B cell (primary cell): ENCODE measurements around the gene ATP5F1E. TPM values are rescaled to one million over a fixed set of nuclear protein-coding genes. Genes with fewer than 3 reads are reported as not detected.
"Not testable (repeated sequence)": the region's sequence is repeated elsewhere in the genome, so short reads cannot be mapped to it uniquely, and the experiment has no call there.

Source experiments
- ATAC-seq: fragments of 200-7000 bp; cut with Tn5 transposase; one replicate; pipeline ENCODE4 v1.10.0; 2021; ENCODE audit warnings: low read depth, mild to moderate bottlenecking, moderate number of reproducible peaks, moderate library complexity
- CTCF ChIA-PET: fragments of 350-600 bp; sonication (Branson Sonifier 250); formaldehyde crosslinking; loops from one replicate; lab custom pipeline; 2021; ENCODE audit warnings: antibody characterized with exemption, inconsistent platforms; lab: Charles Lee
- POLR2A ChIA-PET: fragments of 350-600 bp; sonication (Branson Sonifier 250); formaldehyde crosslinking; loops from one replicate; lab custom pipeline; 2021; ENCODE audit warnings: antibody characterized with exemption; lab: Charles Lee
- DNase-seq: peaks from one replicate; pipeline ENCODE4 v3.0.0; 2013
- H2AFZ ChIP-seq: 2 replicates; pipeline ENCODE4 v1.6.1; 2012; ENCODE audit warnings: mild to moderate bottlenecking, low read depth, low read length; ENCODE audit not compliant: insufficient read depth, poor library complexity, severe bottlenecking
- H3K27ac ChIP-seq, 2 donors: 1 replicate in 1 of 2; 2 replicates in 1 of 2; pipeline ENCODE4 v1.5.1; 2012 to 2013; ENCODE audit warnings: low read length in 2 of 2, mild to moderate bottlenecking in 2 of 2, moderate library complexity in 1 of 2
- H3K27me3 ChIP-seq, 4 experiments: fragments of 200-600 bp in 1 of 4; sonication (generic) in 1 of 4; replicated peaks in 1 of 4; 1 replicate in 2 of 4; 2 replicates in 2 of 4; pipeline versions ENCODE4 v1.6.1 to v1.7.0; 2013 to 2016; ENCODE audit warnings: low read length in 3 of 4, mild to moderate bottlenecking in 2 of 4, mixed read lengths in 1 of 4, moderate library complexity in 1 of 4; ENCODE audit not compliant: insufficient read depth in 4 of 4, control insufficient read depth in 3 of 4; ENCODE audit errors: control extremely low read depth in 1 of 4
- H3K36me3 ChIP-seq, 2 experiments: replicated peaks in 1 of 2; 1 replicate in 1 of 2; 2 replicates in 1 of 2; pipeline versions ENCODE4 v1.6.1 to v1.7.1; 2013; ENCODE audit warnings: low read length in 1 of 2; ENCODE audit not compliant: insufficient read depth in 2 of 2, control insufficient read depth in 1 of 2; ENCODE audit errors: control extremely low read depth in 1 of 2, extremely low read depth in 1 of 2
- H3K4me1 ChIP-seq, 2 donors: fragments of 200-600 bp in 1 of 2; sonication (generic) in 1 of 2; 1 replicate in 1 of 2; 2 replicates in 1 of 2; pipeline versions ENCODE4 v1.5.1 to v1.6.1; 2013 to 2017; ENCODE audit warnings: low read length in 2 of 2; ENCODE audit not compliant: control insufficient read depth in 2 of 2, insufficient read depth in 2 of 2
- H3K4me2 ChIP-seq: replicated peaks from 2 replicates; pipeline ENCODE3; 2012; ENCODE audit warnings: mild to moderate bottlenecking, low read depth, low read length; ENCODE audit not compliant: poor library complexity, severe bottlenecking
- H3K4me3 ChIP-seq, 5 experiments: fragments of 200-600 bp in 1 of 5; sonication (generic) in 1 of 5; 1 replicate in 3 of 5; 2 replicates in 2 of 5; pipeline versions ENCODE4 v1.5.1 to v1.7.0; 2011 to 2016; ENCODE audit warnings: low read length in 4 of 5, mild to moderate bottlenecking in 4 of 5, low read depth in 2 of 5, control low read depth in 1 of 5, moderate library complexity in 1 of 5; ENCODE audit not compliant: insufficient read depth in 1 of 5; ENCODE audit errors: control extremely low read depth in 1 of 5, extremely low read depth in 1 of 5
- H3K79me2 ChIP-seq: fragments of 200-600 bp; sonication (generic); one replicate; pipeline ENCODE4 v1.6.0; 2016; ENCODE audit warnings: low read length; ENCODE audit not compliant: control insufficient read depth, insufficient read depth
- H3K9ac ChIP-seq: fragments of 200-600 bp; sonication (generic); 2 replicates; pipeline ENCODE4 v1.6.1; 2017; ENCODE audit warnings: mild to moderate bottlenecking, low read length, moderate library complexity
- H3K9me3 ChIP-seq, 3 donors: one replicate each; pipeline versions ENCODE4 v1.6.1 to v1.7.1; 2013; ENCODE audit warnings: low read length in 2 of 3; ENCODE audit not compliant: control insufficient read depth in 2 of 3, insufficient read depth in 1 of 3; ENCODE audit errors: control extremely low read depth in 1 of 3
- H4K20me1 ChIP-seq: 2 replicates; pipeline ENCODE4 v1.6.0; 2012; ENCODE audit warnings: mild to moderate bottlenecking, low read length; ENCODE audit not compliant: insufficient read depth, control insufficient read depth, poor library complexity, severe bottlenecking
- H3K27ac Mint-ChIP-seq: one replicate; pipeline ENCODE4 v1.8.0; 2021; ENCODE audit warnings: mixed read lengths
- H3K27me3 Mint-ChIP-seq: one replicate; pipeline ENCODE4 v1.8.0; 2021; ENCODE audit warnings: mixed read lengths
- H3K4me1 Mint-ChIP-seq: one replicate; pipeline ENCODE4 v1.8.0; 2021; ENCODE audit warnings: mixed read lengths
- H3K4me3 Mint-ChIP-seq: one replicate; pipeline ENCODE4 v1.8.0; 2021; ENCODE audit warnings: mixed read lengths
- H3K9me3 Mint-ChIP-seq: one replicate; pipeline ENCODE4 v1.8.0; 2022; ENCODE audit warnings: mixed read lengths; ENCODE audit not compliant: insufficient read depth
- EZH2 ChIP-seq: IDR thresholded peaks from 2 replicates; pipeline ENCODE4 v1.6.1; 2012; ENCODE audit warnings: borderline replicate concordance, low read depth, mild to moderate bottlenecking, moderate library complexity, low read length; ENCODE audit not compliant: insufficient read depth, poor library complexity, severe bottlenecking
- WGBS: methylation state at CpG from one replicate; pipeline ENCODE4 v1.1.5; 2013; ENCODE audit warnings: missing lambda C conversion rate; ENCODE audit not compliant: insufficient coverage; 5-methylcytosine and 5-hydroxymethylcytosine counted together
- intact Hi-C: fragments of 100-400 bp; cut with micrococcal nuclease; formaldehyde crosslinking; loops from one replicate; pipeline ENCODE4 v1.10.0; 2022
- polyA plus RNA-seq: library from polyadenylated mRNA; depleted of rRNA; stranded (reverse); fragments of >200 nt; gene quantifications from 2 replicates; pipeline ENCODE4 v1.2.3, GENCODE V29; 2012
- total RNA-seq, 2 donors: library from RNA; stranded (reverse); fragments of 120-200 nt in 1 of 2; gene quantifications; 1 replicate in 1 of 2; 2 replicates in 1 of 2; pipeline versions ENCODE4 v1.2.3 to v1.2.4, GENCODE V29; 2013 to 2022
- TF ChIP-seq, protein P1 (sequence below): fragments of 200-600 bp; IDR thresholded peaks from one replicate; pipeline ENCODE4 v1.8.0; 2022; ENCODE audit warnings: antibody characterized with exemption, mild to moderate bottlenecking

The ATP5F1E gene
- total and polyA plus RNA-seq, 2 donors (not counting 1 experiment from before 2014, with no cell fraction given), result 22.2 to 55.0 TPM

DNA sequence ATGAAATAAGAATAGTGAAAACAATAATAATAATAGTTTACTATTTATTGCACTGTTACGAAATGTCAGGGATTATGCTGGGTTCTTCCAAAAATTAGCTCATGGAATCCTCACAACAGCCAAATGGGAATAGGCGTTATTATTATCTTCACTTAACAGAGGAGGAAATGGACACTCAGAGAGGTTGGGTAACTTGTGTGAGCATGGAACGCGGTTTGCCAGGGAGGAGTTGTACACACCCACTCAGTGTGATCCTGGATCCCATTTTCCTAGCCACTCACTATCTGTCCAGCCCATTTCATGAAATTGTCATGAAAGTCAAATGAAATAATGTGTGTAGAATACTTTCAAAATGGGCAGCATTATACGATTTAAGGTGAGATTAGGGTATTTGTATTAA, 46.5 kb downstream of the ATP5F1E start:
- H4K20me1 ChIP-seq, result peaks cover 27% of the 10 kb centered on the region
- peaks cover 31% of the 10 kb centered on the region for H3K4me1 Mint-ChIP-seq
- no peak overlapping the region for H3K27ac Mint-ChIP-seq
- 80% methylated on average over 1 of the region's 5 CpGs for WGBS
- H3K36me3 ChIP-seq, result peaks cover 0 to 52% of the 10 kb centered on the region in 2 experiments
- H3K9me3 Mint-ChIP-seq, result no peaks in the 10 kb centered on the region
- no peaks in the 10 kb centered on the region for H3K27me3 Mint-ChIP-seq
- no peaks in the 10 kb centered on the region for H3K9me3 ChIP-seq
- TF ChIP-seq EZH2, result no peak
- TF ChIP-seq, protein P1, sequence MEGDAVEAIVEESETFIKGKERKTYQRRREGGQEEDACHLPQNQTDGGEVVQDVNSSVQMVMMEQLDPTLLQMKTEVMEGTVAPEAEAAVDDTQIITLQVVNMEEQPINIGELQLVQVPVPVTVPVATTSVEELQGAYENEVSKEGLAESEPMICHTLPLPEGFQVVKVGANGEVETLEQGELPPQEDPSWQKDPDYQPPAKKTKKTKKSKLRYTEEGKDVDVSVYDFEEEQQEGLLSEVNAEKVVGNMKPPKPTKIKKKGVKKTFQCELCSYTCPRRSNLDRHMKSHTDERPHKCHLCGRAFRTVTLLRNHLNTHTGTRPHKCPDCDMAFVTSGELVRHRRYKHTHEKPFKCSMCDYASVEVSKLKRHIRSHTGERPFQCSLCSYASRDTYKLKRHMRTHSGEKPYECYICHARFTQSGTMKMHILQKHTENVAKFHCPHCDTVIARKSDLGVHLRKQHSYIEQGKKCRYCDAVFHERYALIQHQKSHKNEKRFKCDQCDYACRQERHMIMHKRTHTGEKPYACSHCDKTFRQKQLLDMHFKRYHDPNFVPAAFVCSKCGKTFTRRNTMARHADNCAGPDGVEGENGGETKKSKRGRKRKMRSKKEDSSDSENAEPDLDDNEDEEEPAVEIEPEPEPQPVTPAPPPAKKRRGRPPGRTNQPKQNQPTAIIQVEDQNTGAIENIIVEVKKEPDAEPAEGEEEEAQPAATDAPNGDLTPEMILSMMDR, result no peak
- H3K4me2 ChIP-seq, result no peak overlapping the region
- ATAC-seq, result no peak
- no peaks in the 10 kb centered on the region for H3K27me3 ChIP-seq
- peaks cover 20 to 34% of the 10 kb centered on the region in 2 donors for H3K4me1 ChIP-seq
- no peak for DNase-seq
- ChIA-PET CTCF (interaction anchor here (2.0 kb wide), 1 partner anchor 8 kb away, joined by 5 read pairs; no protein-coding TSS in a partner anchor), POLR2A (no interaction called here)
- no peak overlapping the region for H3K9ac ChIP-seq
- no peak overlapping the region for H2AFZ ChIP-seq
- H3K79me2 ChIP-seq, result peaks cover 74% of the 10 kb centered on the region
- H3K27ac ChIP-seq, result no peak overlapping the region
- no peak overlapping the region for H3K4me3 Mint-ChIP-seq
- intact Hi-C loops, result no loop called here
- H3K4me3 ChIP-seq, result no peak overlapping the region

- 94% methylated on average over 6 of the region's 6 CpGs for WGBS
- CTCF ChIA-PET, result interaction anchor here (1.0 to 2.0 kb wide), 2 partner anchors 9 to 10 kb away, joined by 3 to 5 read pairs; no protein-coding TSS in a partner anchor
- DNase-seq (no peak), ATAC-seq (no peak)
- peaks cover 34% of the 10 kb centered on the region for H3K4me1 Mint-ChIP-seq
- Histone ChIP-seq H3K9ac (no peak overlapping the region), H2AFZ (no peak overlapping the region), H3K4me1 (peaks cover 20 to 39% of the 10 kb centered on the region in 2 donors), H3K27me3 (no peaks in the 10 kb centered on the region), H3K4me3 (no peak overlapping the region), H3K79me2 (peaks cover 75% of the 10 kb centered on the region), H3K9me3 (no peaks in the 10 kb centered on the region), H3K4me2 (no peak overlapping the region), H3K27ac (peak overlapping the region in 1 of 2 donors; percentile 37), H4K20me1 (peaks cover 27% of the 10 kb centered on the region), H3K36me3 (peaks cover 0 to 44% of the 10 kb centered on the region in 2 experiments)
- no peaks in the 10 kb centered on the region for H3K9me3 Mint-ChIP-seq
- POLR2A ChIA-PET, result no interaction called here
- no peaks in the 10 kb centered on the region for H3K27me3 Mint-ChIP-seq
- no peak overlapping the region for H3K4me3 Mint-ChIP-seq
- TF ChIP-seq, protein P1, result no peak
- no peak for TF ChIP-seq EZH2
- H3K27ac Mint-ChIP-seq, result peak overlapping the region; percentile 50
- intact Hi-C loops, result no loop called here
Observed at GRCh38 chr20:58984691-58985090, 47.4 kb downstream of the ATP5F1E start.

DNA sequence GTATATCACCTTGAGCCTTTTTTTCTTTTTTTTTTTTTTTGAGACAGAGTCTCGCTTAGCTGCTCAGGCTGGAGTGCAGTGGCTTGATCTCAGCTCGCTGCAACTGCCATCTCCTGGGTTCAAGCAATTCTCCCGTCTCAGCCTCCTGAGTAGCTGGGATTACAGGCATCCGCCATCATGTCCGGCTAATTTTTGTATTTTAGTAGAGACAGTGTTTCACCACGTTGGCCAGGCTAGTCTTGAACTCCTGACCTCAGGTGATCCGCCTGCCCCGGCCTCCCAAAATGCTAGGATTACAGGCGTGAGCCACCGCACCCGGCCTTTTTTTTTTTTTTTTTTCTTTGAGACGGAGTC, 49.0 kb downstream of the ATP5F1E start:
- ATAC-seq, H3K9me3 ChIP-seq, H3K27ac Mint-ChIP-seq, H3K9me3 Mint-ChIP-seq, H3K4me3 Mint-ChIP-seq, intact Hi-C loops, H2AFZ ChIP-seq, H3K27me3 Mint-ChIP-seq, H3K27ac ChIP-seq, H3K4me3 ChIP-seq, DNase-seq, H3K9ac ChIP-seq, H3K27me3 ChIP-seq: not testable (repeated sequence)
- ChIA-PET CTCF (interaction anchor here (0.7 to 2.2 kb wide), 4 partner anchors 9 to 203 kb away, joined by 3 to 7 read pairs (median 5); no protein-coding TSS in a partner anchor), POLR2A (interaction anchor here (0.6 to 1.5 kb wide), 3 partner anchors 12 to 49 kb away, joined by 3 to 7 read pairs (median 5); partner anchors contain the start of gene ATP5F1E)
- Histone ChIP-seq H3K36me3 (peaks cover 0 to 28% of the 10 kb centered on the region in 2 experiments), H3K4me1 (peaks cover 24 to 49% of the 10 kb centered on the region in 2 donors), H3K79me2 (peaks cover 71% of the 10 kb centered on the region), H4K20me1 (peaks cover 27% of the 10 kb centered on the region), H3K4me2 (peak overlapping the region; percentile 91)
- WGBS, result 100% methylated on average over 6 of the region's 12 CpGs
- peaks cover 46% of the 10 kb centered on the region for H3K4me1 Mint-ChIP-seq
